Common myeloid progenitor, CD34-positive (primary cell): ENCODE results near the gene MYO16.

Source experiments
- CTCF ChIA-PET: fragments of 350-600 bp; sonication (Branson Sonifier 250); formaldehyde crosslinking; loops from one replicate; lab custom pipeline; 2021; ENCODE audit warnings: antibody characterized with exemption; lab: Charles Lee
- POLR2A ChIA-PET: fragments of 350-600 bp; sonication (Branson Sonifier 250); formaldehyde crosslinking; loops from one replicate; lab custom pipeline; 2021; ENCODE audit warnings: antibody characterized with exemption; lab: Charles Lee
- DNase-seq, 3 donors: peaks; one replicate each; pipeline versions ENCODE4 v3.0.0 to v3.0.0-alpha.2; 2013
- H3K27ac ChIP-seq, 2 experiments: 1 replicate in 1 of 2; 2 replicates in 1 of 2; pipeline ENCODE4 v1.7.0; 2013; ENCODE audit warnings: inconsistent platforms in 2 of 2, low read length in 2 of 2, mild to moderate bottlenecking in 2 of 2, low read depth in 1 of 2, moderate library complexity in 1 of 2; ENCODE audit not compliant: severe bottlenecking in 2 of 2, insufficient read depth in 1 of 2, poor library complexity in 1 of 2
- H3K27me3 ChIP-seq, 5 experiments: replicated peaks in 2 of 5; 1 replicate in 3 of 5; 2 replicates in 2 of 5; pipeline versions ENCODE4 v1.6.1 to v1.7.0; 2013; ENCODE audit warnings: low read length in 4 of 5, mild to moderate bottlenecking in 2 of 5, moderate library complexity in 2 of 5, inconsistent platforms in 1 of 5; ENCODE audit not compliant: insufficient read depth in 5 of 5, control insufficient read depth in 4 of 5
- H3K36me3 ChIP-seq, 4 experiments: 1 replicate in 2 of 4; 2 replicates in 2 of 4; pipeline versions ENCODE4 v1.6.1 to v1.7.0; 2013; ENCODE audit warnings: low read length in 3 of 4, control low read depth in 1 of 4, mild to moderate bottlenecking in 1 of 4; ENCODE audit not compliant: control insufficient read depth in 4 of 4, insufficient read depth in 4 of 4
- H3K4me1 ChIP-seq, 4 experiments: 1 replicate in 3 of 4; 2 replicates in 1 of 4; pipeline versions ENCODE4 v1.6.1 to v1.7.1; 2013; ENCODE audit warnings: low read length in 3 of 4, mild to moderate bottlenecking in 3 of 4, control low read depth in 1 of 4, inconsistent platforms in 1 of 4, moderate library complexity in 1 of 4; ENCODE audit not compliant: control insufficient read depth in 4 of 4, insufficient read depth in 4 of 4; ENCODE audit errors: control extremely low read depth in 1 of 4
- H3K4me3 ChIP-seq, 7 experiments: 1 replicate in 4 of 7; 2 replicates in 3 of 7; pipeline versions ENCODE4 v1.5.1 to v1.7.0; 2013; ENCODE audit warnings: mild to moderate bottlenecking in 7 of 7, low read length in 6 of 7, moderate library complexity in 6 of 7, inconsistent platforms in 2 of 7, low read depth in 2 of 7, control low read depth in 1 of 7; ENCODE audit not compliant: insufficient read depth in 4 of 7, control insufficient read depth in 1 of 7; ENCODE audit errors: extremely low read depth in 1 of 7
- H3K9me3 ChIP-seq, 5 experiments: 1 replicate in 4 of 5; 2 replicates in 1 of 5; pipeline versions ENCODE4 v1.6.1 to v1.7.1; 2013; ENCODE audit warnings: low read length in 4 of 5, mild to moderate bottlenecking in 2 of 5, inconsistent platforms in 1 of 5, low read depth in 1 of 5, moderate library complexity in 1 of 5; ENCODE audit not compliant: control insufficient read depth in 4 of 5, insufficient read depth in 2 of 5; ENCODE audit errors: control extremely low read depth in 1 of 5
- WGBS: methylation state at CpG from one replicate; pipeline ENCODE4 v1.1.5; 2013; ENCODE audit not compliant: insufficient coverage; 5-methylcytosine and 5-hydroxymethylcytosine counted together

MYO16 gene

DNA sequence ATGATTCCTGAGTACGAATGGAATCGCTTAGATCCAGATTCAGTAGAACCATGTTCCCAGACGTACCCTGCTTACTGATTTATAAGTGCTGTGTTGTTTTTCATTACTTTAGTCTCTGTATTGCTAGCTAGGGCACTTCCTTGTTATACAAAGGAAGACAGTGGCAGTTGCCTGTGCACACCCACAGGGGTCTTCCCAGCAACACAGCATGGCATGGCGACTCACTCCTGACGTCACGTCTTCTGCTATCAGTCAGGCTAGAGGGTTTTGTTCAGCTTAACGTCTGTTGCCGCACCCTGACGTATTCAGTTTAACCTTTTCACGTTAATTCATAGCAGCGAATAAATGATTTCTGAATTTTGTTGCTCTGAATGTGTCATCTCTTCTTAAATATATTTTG, 295.1 kb downstream of the MYO16 start:
- ChIA-PET POLR2A (no interaction called here), CTCF (no interaction called here)
- no peak for DNase-seq
- 100% methylated on average over 9 of the region's 11 CpGs for WGBS
- no peak overlapping the region for H3K27ac ChIP-seq
- no peak overlapping the region for H3K4me3 ChIP-seq
- no peaks in the 10 kb centered on the region for H3K4me1 ChIP-seq
- no peaks in the 10 kb centered on the region for H3K36me3 ChIP-seq
- no peaks in the 10 kb centered on the region for H3K27me3 ChIP-seq
- no peaks in the 10 kb centered on the region for H3K9me3 ChIP-seq

DNA sequence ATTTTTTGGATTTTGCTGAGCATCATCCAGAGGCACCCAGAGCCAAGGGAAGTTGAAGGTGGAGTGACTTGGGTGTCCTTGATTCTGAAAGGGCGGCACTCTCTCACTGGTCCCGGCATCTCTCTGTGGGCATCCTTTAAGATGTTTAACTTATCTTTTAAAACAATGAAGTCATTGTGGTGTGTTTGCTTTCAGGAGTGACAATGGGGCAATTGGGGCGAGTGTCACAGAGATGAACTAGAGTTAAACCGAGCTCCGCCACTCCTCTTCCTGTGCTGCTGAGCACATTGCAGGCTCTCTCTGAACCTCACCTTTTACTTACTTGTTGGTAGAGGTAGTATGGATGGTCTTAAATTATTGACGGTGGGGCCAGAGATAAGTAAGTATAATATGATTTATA, 295.7 kb downstream of the MYO16 start:
- POLR2A ChIA-PET: no interaction called here
- H3K9me3 ChIP-seq: no peaks in the 10 kb centered on the region
- no peaks in the 10 kb centered on the region for H3K27me3 ChIP-seq
- H3K27ac ChIP-seq: no peak overlapping the region
- H3K36me3 ChIP-seq: no peaks in the 10 kb centered on the region
- no peaks in the 10 kb centered on the region for H3K4me1 ChIP-seq
- 100% methylated on average over 2 of the region's 6 CpGs for WGBS
- CTCF ChIA-PET: no interaction called here
- H3K4me3 ChIP-seq: no peak overlapping the region
- DNase-seq: no peak

DNA sequence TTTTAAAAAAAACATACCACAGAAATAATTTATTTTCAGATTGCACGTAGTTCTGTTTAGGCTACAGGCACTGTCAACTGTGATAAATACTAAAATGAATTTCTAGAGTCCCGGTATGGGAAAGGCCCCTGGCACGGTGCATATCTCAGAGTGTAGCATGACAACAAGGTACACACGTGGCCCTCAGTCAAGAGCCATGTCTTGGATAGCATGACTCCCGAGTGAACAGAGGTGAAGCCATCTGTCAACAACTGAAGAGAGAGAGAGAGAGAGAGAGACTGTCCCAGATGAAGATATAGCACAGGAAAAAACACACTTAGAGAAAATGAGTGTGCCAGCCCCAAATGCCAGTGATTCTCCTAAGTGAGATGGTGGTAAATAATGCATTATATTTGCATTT, 297.5 kb downstream of the MYO16 start:
- H3K4me1 ChIP-seq: no peaks in the 10 kb centered on the region
- no peaks in the 10 kb centered on the region for H3K9me3 ChIP-seq
- POLR2A ChIA-PET: no interaction called here
- H3K27ac ChIP-seq: no peak overlapping the region
- no peak overlapping the region for H3K4me3 ChIP-seq
- CTCF ChIA-PET: no interaction called here
- no peaks in the 10 kb centered on the region for H3K27me3 ChIP-seq
- 98% methylated on average over 5 of the region's 5 CpGs for WGBS
- DNase-seq: no peak
- H3K36me3 ChIP-seq: no peaks in the 10 kb centered on the region

- no peak for DNase-seq
- Histone ChIP-seq H3K4me1 (no peaks in the 10 kb centered on the region), H3K9me3 (no peaks in the 10 kb centered on the region), H3K27me3 (peaks cover 0 to 2% (median 0%) of the 10 kb centered on the region in 5 experiments), H3K4me3 (no peak overlapping the region), H3K27ac (no peak overlapping the region), H3K36me3 (no peaks in the 10 kb centered on the region)
- ChIA-PET POLR2A (no interaction called here), CTCF (no interaction called here)
- 94% methylated on average over 16 of the region's 16 CpGs for WGBS
Measured at GRCh38 chr13:108927615-108928014, 298.2 kb downstream of the MYO16 start.

DNA sequence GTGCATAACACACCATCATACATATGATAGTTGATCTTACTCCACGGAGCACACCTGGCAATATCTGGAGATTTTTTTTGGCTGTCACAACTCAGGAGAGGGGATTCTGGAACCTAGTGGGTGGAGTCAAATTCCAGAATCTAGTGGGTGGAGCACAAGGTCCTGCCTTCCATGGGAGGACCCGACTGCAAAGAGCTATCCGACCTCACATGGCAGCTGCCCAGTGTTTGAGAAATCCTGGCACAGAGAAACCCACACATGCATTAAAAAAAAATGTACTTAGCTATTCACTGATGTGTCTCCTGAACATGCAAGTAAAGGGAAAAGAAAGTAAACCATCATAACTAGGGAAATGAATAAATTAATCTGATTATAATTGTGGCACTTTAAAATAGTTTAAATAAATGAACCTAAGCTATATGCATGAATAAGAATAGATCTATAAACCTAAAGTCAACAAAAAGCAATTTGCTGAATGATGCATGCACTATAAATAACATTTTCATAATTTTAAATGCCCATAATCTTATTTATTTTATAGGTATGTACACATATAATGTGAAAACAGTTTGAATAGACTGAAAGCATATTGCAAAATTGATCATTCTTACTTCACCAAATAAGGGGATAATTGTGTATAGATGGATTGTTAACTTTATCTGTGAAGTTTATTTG, 300.3 kb downstream of the MYO16 start:
- ChIA-PET CTCF (no interaction called here), POLR2A (no interaction called here)
- no CpG with 5 or more reads among the region's 3 CpGs for WGBS
- no peak for DNase-seq
- H3K27ac ChIP-seq: no peak overlapping the region
- H3K4me3 ChIP-seq: no peak overlapping the region
- H3K9me3 ChIP-seq: peaks cover 0 to 2% (median 0%) of the 10 kb centered on the region in 5 experiments
- no peaks in the 10 kb centered on the region for H3K4me1 ChIP-seq
- no peaks in the 10 kb centered on the region for H3K36me3 ChIP-seq
- H3K27me3 ChIP-seq: peaks cover 0 to 2% (median 0%) of the 10 kb centered on the region in 5 experiments

DNA sequence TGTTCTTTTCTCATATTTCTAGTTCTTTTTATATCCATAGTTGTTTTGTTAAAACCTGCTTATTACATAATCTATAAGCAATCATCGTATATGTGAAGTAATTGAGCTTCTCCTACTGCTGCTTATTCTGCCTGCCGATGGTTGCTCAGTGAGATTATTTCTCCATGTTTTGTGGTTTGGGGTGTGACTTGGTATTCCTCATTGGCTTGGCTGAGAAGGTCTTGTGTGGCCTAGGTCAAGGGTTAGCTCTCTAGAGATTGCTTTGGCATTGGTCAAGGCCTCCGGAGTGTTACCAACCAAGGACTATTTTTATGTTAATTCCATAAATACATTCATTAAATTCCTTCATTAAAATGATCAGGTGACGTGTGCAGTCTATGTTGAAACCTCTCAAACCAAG, 302.8 kb downstream of the MYO16 start:
- WGBS: no CpG with 5 or more reads among the region's 4 CpGs

DNA sequence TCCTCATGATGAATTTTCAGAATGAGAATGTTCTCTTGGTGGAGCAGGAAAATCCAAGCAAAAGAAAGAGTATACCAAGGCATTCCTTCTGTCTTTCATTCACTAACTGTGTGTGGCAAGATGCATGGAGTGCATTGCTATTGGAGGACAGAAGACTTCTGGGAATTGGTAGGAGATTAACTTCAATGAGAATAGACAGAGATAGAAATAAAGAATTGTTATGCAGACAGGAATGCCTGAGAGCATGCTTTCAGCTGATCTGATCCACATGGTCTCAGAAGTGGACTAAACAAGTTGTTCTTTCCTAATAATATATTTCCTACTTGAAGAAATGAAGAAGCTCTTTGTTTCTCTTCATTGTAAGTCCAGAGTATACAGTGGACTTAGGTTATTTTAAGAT, 303.6 kb downstream of the MYO16 start:
- ChIA-PET POLR2A (no interaction called here), CTCF (interaction anchor here (0.6 kb wide), 1 partner anchor 237 kb away, joined by 4 read pairs; no protein-coding TSS in a partner anchor)
- no peak for DNase-seq

More for the DNA sequence above, 302.8 kb downstream of the MYO16 start:
- DNase-seq: no peak
- ChIA-PET CTCF (no interaction called here), POLR2A (no interaction called here)
- no peaks in the 10 kb centered on the region for H3K4me1 ChIP-seq
- peaks cover 0 to 2% (median 0%) of the 10 kb centered on the region in 5 experiments for H3K27me3 ChIP-seq
- H3K27ac ChIP-seq: no peak overlapping the region
- H3K4me3 ChIP-seq: no peak overlapping the region
- no peaks in the 10 kb centered on the region for H3K36me3 ChIP-seq
- H3K9me3 ChIP-seq: peaks cover 0 to 6% (median 1%) of the 10 kb centered on the region in 5 experiments

More for the DNA sequence above, 303.6 kb downstream of the MYO16 start:
- Histone ChIP-seq H3K4me1 (no peaks in the 10 kb centered on the region), H3K4me3 (no peak overlapping the region), H3K27ac (no peak overlapping the region), H3K9me3 (peaks cover 0 to 12% (median 1%) of the 10 kb centered on the region in 5 experiments), H3K36me3 (no peaks in the 10 kb centered on the region), H3K27me3 (peaks cover 0 to 2% (median 0%) of the 10 kb centered on the region in 5 experiments)
